ENCODE measurements around the gene ZNF385C. TPM values are rescaled to one million over a fixed set of nuclear protein-coding genes. Genes with fewer than 3 reads are reported as not detected.

Gene ZNF385C
- total RNA-seq, 1 experiment from 2014 or later = 1.7 TPM

- intact Hi-C loops (cut with micrococcal nuclease; ENCODE audit: unreplicated experiment) = loop anchor here (5.0 kb wide), 1 partner anchor 51 kb away; the partner anchor contains the start of gene C17orf113
- no peaks in the 10 kb centered on the region for H3K27me3 ChIP-seq (ENCODE audit: insufficient read depth, low read depth)
- TF ChIP-seq EZH2 (IDR thresholded peaks at IDR 0.05; ENCODE audit: low read depth) = no peak
- TF ChIP-seq CTCF (conservative IDR thresholded peaks at IDR 0.05) = no peak
- H3K4me1 ChIP-seq (replicated peaks; ENCODE audit: insufficient read depth) = no peaks in the 10 kb centered on the region
- no TSS peak for BruUV-seq (replicated peaks)
- DNase-seq = no peak
- no peaks in the 10 kb centered on the region for H3K79me2 ChIP-seq (ENCODE audit: low read depth)
- peaks cover 5% of the 10 kb centered on the region; the same call in 1 of the 2 replicates for H3F3A ChIP-seq (ENCODE audit: insufficient read depth, low read depth)
- ChIA-PET POLR2A (ENCODE audit: unreplicated experiment) (interaction anchor here (0.5 kb wide), 1 partner anchor 1213 kb away, joined by 3 read pairs; no protein-coding TSS in a partner anchor), CTCF (interaction anchor here (1.1 kb wide), 1 partner anchor 78 kb away, joined by 3 read pairs; no protein-coding TSS in a partner anchor)
- no peaks in the 10 kb centered on the region for H4K20me1 ChIP-seq (ENCODE audit: insufficient read depth)
- H3K27ac ChIP-seq = no peak overlapping the region
- H3K4me3 ChIP-seq = no peak overlapping the region
- H3K9me3 ChIP-seq (ENCODE audit: insufficient read depth, low read depth) = no peaks in the 10 kb centered on the region
- no peaks in the 10 kb centered on the region for H3K36me3 ChIP-seq (ENCODE audit: low read depth)
- no peaks in the 10 kb centered on the region for H3K9me2 ChIP-seq (ENCODE audit: insufficient read depth)
- no peak overlapping the region for H3K4me2 ChIP-seq
- no peak overlapping the region for H2AFZ ChIP-seq
These were observed 5.1 kb upstream of the ZNF385C start for GRCh38 chr17:42103221-42103954.

GRCh38 chr17:42101513-42102292 lies 3.4 kb upstream of the ZNF385C start:
- Histone ChIP-seq H3K79me2 (ENCODE audit: low read depth) (no peaks in the 10 kb centered on the region), H3K9me3 (ENCODE audit: insufficient read depth, low read depth) (no peaks in the 10 kb centered on the region), H3F3A (ENCODE audit: insufficient read depth, low read depth) (peaks cover 5% of the 10 kb centered on the region; the same call in 1 of the 2 replicates), H3K4me3 (no peak overlapping the region), H3K4me1 (replicated peaks; ENCODE audit: insufficient read depth) (no peaks in the 10 kb centered on the region), H4K20me1 (ENCODE audit: insufficient read depth) (no peaks in the 10 kb centered on the region), H2AFZ (no peak overlapping the region), H3K4me2 (no peak overlapping the region), H3K9me2 (ENCODE audit: insufficient read depth) (no peaks in the 10 kb centered on the region), H3K27me3 (ENCODE audit: insufficient read depth, low read depth) (peaks cover 6% of the 10 kb centered on the region; the same call in 1 of the 2 replicates), H3K36me3 (ENCODE audit: low read depth) (no peaks in the 10 kb centered on the region), H3K27ac (no peak overlapping the region)
- ChIA-PET CTCF (no interaction called here), POLR2A (ENCODE audit: unreplicated experiment) (no interaction called here)
- intact Hi-C loops (cut with micrococcal nuclease; ENCODE audit: unreplicated experiment) = loop anchor here (1.0 to 5.0 kb wide), 2 partner anchors 49 to 138 kb away; partner anchors contain the start of gene C17orf113
- BruUV-seq (replicated peaks) = no TSS peak
- TF ChIP-seq EZH2 (IDR thresholded peaks at IDR 0.05; ENCODE audit: low read depth) (no peak), CTCF (conservative IDR thresholded peaks at IDR 0.05) (peak; percentile 84)
- peak in 1 of 2 experiments; percentile 56 for DNase-seq

GRCh38 chr17:42098730-42099399 lies 592 bp upstream of the ZNF385C start:
- H3K4me1 ChIP-seq (replicated peaks; ENCODE audit: insufficient read depth) = no peaks in the 10 kb centered on the region
- H3K4me2 ChIP-seq = no peak overlapping the region

More at GRCh38 chr17:42098730-42099399, 592 bp upstream of the ZNF385C start:
- no TSS peak for BruUV-seq (replicated peaks)
- Histone ChIP-seq H3K9me2 (ENCODE audit: insufficient read depth) (no peaks in the 10 kb centered on the region), H3K36me3 (ENCODE audit: low read depth) (no peaks in the 10 kb centered on the region), H2AFZ (no peak overlapping the region), H3F3A (ENCODE audit: insufficient read depth, low read depth) (peaks cover 5% of the 10 kb centered on the region; the same call in 1 of the 2 replicates), H3K4me3 (no peak overlapping the region), H4K20me1 (ENCODE audit: insufficient read depth) (no peaks in the 10 kb centered on the region), H3K9me3 (ENCODE audit: insufficient read depth, low read depth) (no peaks in the 10 kb centered on the region), H3K27ac (no peak overlapping the region), H3K79me2 (ENCODE audit: low read depth) (no peaks in the 10 kb centered on the region), H3K27me3 (ENCODE audit: insufficient read depth, low read depth) (peaks cover 6% of the 10 kb centered on the region)
- POLR2A ChIA-PET (ENCODE audit: unreplicated experiment) = no interaction called here
- CTCF ChIA-PET = interaction anchor here (0.6 kb wide), 1 partner anchor 391 kb away, joined by 4 read pairs; no protein-coding TSS in a partner anchor
- intact Hi-C loops (cut with micrococcal nuclease; ENCODE audit: unreplicated experiment) = no loop called here
- no peak for DNase-seq
- TF ChIP-seq EZH2 (IDR thresholded peaks at IDR 0.05; ENCODE audit: low read depth) (no peak), CTCF (conservative IDR thresholded peaks at IDR 0.05) (no peak)

Measured in PC-9 (cell line).